IPS-20b (cell line): ENCODE data around the gene GNAS.
A peak's percentile ranks its signal among the peaks of the same experiment; 100 is the strongest.

Experiments
- H3K27ac ChIP-seq: one replicate; pipeline ENCODE4 v1.5.1; 2013; ENCODE audit warnings: low read length
- H3K27me3 ChIP-seq: 2 replicates; pipeline ENCODE4 v1.6.1; 2013; ENCODE audit warnings: mild to moderate bottlenecking, low read length, inconsistent platforms; ENCODE audit not compliant: insufficient read depth
- H3K36me3 ChIP-seq: 2 replicates; pipeline ENCODE4 v1.6.1; 2013; ENCODE audit warnings: low read depth, mild to moderate bottlenecking, inconsistent platforms, low read length, moderate library complexity; ENCODE audit not compliant: insufficient read depth
- H3K4me1 ChIP-seq: 2 replicates; pipeline ENCODE4 v1.6.1; 2013; ENCODE audit warnings: mild to moderate bottlenecking, control low read depth, inconsistent platforms, low read length, moderate library complexity; ENCODE audit not compliant: insufficient read depth
- H3K4me3 ChIP-seq: 2 replicates; pipeline ENCODE4 v1.5.1; 2013; ENCODE audit warnings: mild to moderate bottlenecking, low read length, inconsistent platforms
- H3K9ac ChIP-seq: 2 replicates; pipeline ENCODE4 v1.6.1; 2013; ENCODE audit warnings: low read depth, mild to moderate bottlenecking, inconsistent platforms, low read length, moderate library complexity
- H3K9me3 ChIP-seq: 2 replicates; pipeline ENCODE4 v1.6.1; 2013; ENCODE audit warnings: mild to moderate bottlenecking, low read depth, low read length, inconsistent platforms; ENCODE audit not compliant: insufficient read depth

GNAS gene

GRCh38 chr20:58888521-58889333, 36.2 kb downstream of the GNAS start:
- H3K27ac ChIP-seq, result no peak overlapping the region
- peak overlapping the region; percentile 79 for H3K4me3 ChIP-seq
- H3K27me3 ChIP-seq, result peaks cover 7% of the 10 kb centered on the region; the same call in 1 of the 2 replicates
- H3K9me3 ChIP-seq, result peaks cover 4% of the 10 kb centered on the region; the same call in 1 of the 2 replicates
- H3K9ac ChIP-seq, result peak overlapping the region; percentile 79; the same call in 1 of the 2 replicates
- peaks cover 8% of the 10 kb centered on the region; the same call in 1 of the 2 replicates for H3K4me1 ChIP-seq
- peaks cover 31% of the 10 kb centered on the region for H3K36me3 ChIP-seq

- no peak overlapping the region for H3K27ac ChIP-seq
- H3K4me3 ChIP-seq, result peak overlapping the region; percentile 68
- peaks cover 4% of the 10 kb centered on the region; the same call in 1 of the 2 replicates for H3K9me3 ChIP-seq
- H3K27me3 ChIP-seq, result peaks cover 7% of the 10 kb centered on the region; the same call in 1 of the 2 replicates
- peak overlapping the region; percentile 41; the same call in 1 of the 2 replicates for H3K9ac ChIP-seq
- peaks cover 27% of the 10 kb centered on the region for H3K36me3 ChIP-seq
- H3K4me1 ChIP-seq, result peaks cover 12% of the 10 kb centered on the region
Observed at GRCh38 chr20:58889334-58889760, 36.8 kb downstream of the GNAS start.

GRCh38 chr20:58889798-58890517, 37.4 kb downstream of the GNAS start:
- H3K9ac ChIP-seq, result peak overlapping the region; percentile 74; the same call in 1 of the 2 replicates
- H3K27me3 ChIP-seq, result peaks cover 7% of the 10 kb centered on the region; the same call in 1 of the 2 replicates
- H3K36me3 ChIP-seq, result peaks cover 21% of the 10 kb centered on the region
- peak overlapping the region; percentile 2 for H3K27ac ChIP-seq
- peak overlapping the region; percentile 68; the same call in 1 of the 2 replicates for H3K4me3 ChIP-seq
- H3K9me3 ChIP-seq, result peaks cover 3% of the 10 kb centered on the region; the same call in 1 of the 2 replicates
- H3K4me1 ChIP-seq, result peaks cover 19% of the 10 kb centered on the region

- peaks cover 7% of the 10 kb centered on the region; the same call in 1 of the 2 replicates for H3K27me3 ChIP-seq
- peaks cover 15% of the 10 kb centered on the region for H3K36me3 ChIP-seq
- H3K9me3 ChIP-seq, result no peaks in the 10 kb centered on the region; the same call in 1 of the 2 replicates
- peak overlapping the region; percentile 68 for H3K4me3 ChIP-seq
- peak overlapping the region; percentile 74; the same call in 1 of the 2 replicates for H3K9ac ChIP-seq
- H3K4me1 ChIP-seq, result peaks cover 25% of the 10 kb centered on the region
- peak overlapping the region; percentile 2 for H3K27ac ChIP-seq
Observed at GRCh38 chr20:58890518-58891085, 38.1 kb downstream of the GNAS start.

- peak overlapping the region; percentile 68; the same call in 1 of the 2 replicates for H3K4me3 ChIP-seq
- peaks cover 31% of the 10 kb centered on the region for H3K4me1 ChIP-seq
- 0 out of 2 replicates have a peak overlapping the region, but pooled peaks have one; percentile 74 for H3K9ac ChIP-seq
- H3K9me3 ChIP-seq, result no peaks in the 10 kb centered on the region
- H3K36me3 ChIP-seq, result peaks cover 14% of the 10 kb centered on the region
- peaks cover 7% of the 10 kb centered on the region; the same call in 1 of the 2 replicates for H3K27me3 ChIP-seq
- no peak overlapping the region for H3K27ac ChIP-seq
Observed at GRCh38 chr20:58891086-58891717, 38.7 kb downstream of the GNAS start.

GRCh38 chr20:58891718-58892140, 39.2 kb downstream of the GNAS start:
- Histone ChIP-seq H3K27ac (peak overlapping the region; percentile 99), H3K36me3 (peaks cover 16% of the 10 kb centered on the region), H3K27me3 (peaks cover 7% of the 10 kb centered on the region; the same call in 1 of the 2 replicates), H3K4me1 (peaks cover 36% of the 10 kb centered on the region), H3K9ac (peak overlapping the region; percentile 95), H3K9me3 (no peaks in the 10 kb centered on the region), H3K4me3 (peak overlapping the region; percentile 84)

GRCh38 chr20:58892141-58892931, 39.8 kb downstream of the GNAS start:
- H3K4me1 ChIP-seq, result peaks cover 42% of the 10 kb centered on the region
- H3K9me3 ChIP-seq, result no peaks in the 10 kb centered on the region
- peaks cover 7% of the 10 kb centered on the region; the same call in 1 of the 2 replicates for H3K27me3 ChIP-seq
- peak overlapping the region; percentile 95 for H3K9ac ChIP-seq
- H3K4me3 ChIP-seq, result peak overlapping the region; percentile 84
- peak overlapping the region; percentile 99 for H3K27ac ChIP-seq
- peaks cover 20% of the 10 kb centered on the region for H3K36me3 ChIP-seq

GRCh38 chr20:58892932-58893224, 40.4 kb downstream of the GNAS start:
- H3K27me3 ChIP-seq, result peaks cover 7% of the 10 kb centered on the region; the same call in 1 of the 2 replicates
- H3K9me3 ChIP-seq, result no peaks in the 10 kb centered on the region
- H3K9ac ChIP-seq, result peak overlapping the region; percentile 95; the same call in 1 of the 2 replicates
- H3K36me3 ChIP-seq, result peaks cover 21% of the 10 kb centered on the region
- peaks cover 48% of the 10 kb centered on the region for H3K4me1 ChIP-seq
- H3K4me3 ChIP-seq, result peak overlapping the region; percentile 84
- H3K27ac ChIP-seq, result no peak overlapping the region

- Histone ChIP-seq H3K27me3 (peaks cover 7% of the 10 kb centered on the region; the same call in 1 of the 2 replicates), H3K9me3 (no peaks in the 10 kb centered on the region), H3K4me3 (peak overlapping the region; percentile 84), H3K27ac (no peak overlapping the region), H3K9ac (peak overlapping the region; percentile 95; the same call in 1 of the 2 replicates), H3K36me3 (peaks cover 28% of the 10 kb centered on the region), H3K4me1 (peaks cover 54% of the 10 kb centered on the region)
Observed at GRCh38 chr20:58893355-58894120, 41.0 kb downstream of the GNAS start.
